ENCODE data around the gene PPP2R2D. TPM values are rescaled to one million over a fixed set of nuclear protein-coding genes. Genes with fewer than 3 reads are reported as not detected.

The PPP2R2D gene
- total RNA-seq, 1 experiment from 2014 or later, result 41.0 TPM

DNA sequence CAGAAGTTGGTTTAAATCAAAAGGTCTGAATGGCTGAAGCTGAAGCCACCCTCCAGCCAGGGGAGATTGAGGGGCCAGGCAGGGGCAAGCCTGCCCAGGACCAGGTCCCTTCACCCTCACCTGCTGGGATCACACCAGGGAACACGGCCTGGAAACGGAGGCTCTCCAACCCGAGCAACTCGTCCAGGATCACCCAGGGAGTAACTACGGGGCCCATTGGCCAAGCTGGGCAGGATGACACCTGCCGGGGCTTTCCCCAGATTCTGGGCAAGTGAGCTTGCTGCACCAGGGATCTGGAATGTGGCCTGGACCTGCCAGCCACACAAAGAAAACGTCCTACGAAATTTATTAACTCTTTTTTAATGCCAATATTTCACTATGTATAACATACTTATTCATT, 30.4 kb upstream of the PPP2R2D start:
- no TSS peak for BruUV-seq (replicated peaks)
- no peak for DNase-seq (ENCODE audit: low read depth, low spot score)
- Histone ChIP-seq H3K9me3 (ENCODE audit: control insufficient read depth, insufficient read depth, low read depth, low read length) (no peaks in the 10 kb centered on the region), H3K27me3 (ENCODE audit: control insufficient read depth, insufficient read depth, low read length) (peaks cover 9% of the 10 kb centered on the region), H3K4me3 (ENCODE audit: low read depth in 2 of 2, low read length in 2 of 2) (no peak overlapping the region), H3K36me3 (ENCODE audit: control insufficient read depth, insufficient read depth, low read length) (no peaks in the 10 kb centered on the region), H3K27ac (ENCODE audit: low read length) (no peak overlapping the region), H3K4me1 (ENCODE audit: control insufficient read depth, insufficient read depth, low read length) (peaks cover 8% of the 10 kb centered on the region)
- CTCF ChIA-PET, result no interaction called here
- no peak for TF ChIP-seq TCF7L2 (IDR thresholded peaks at IDR 0.05; ENCODE audit: low read depth, low read length)
- no peak for TF ChIP-seq SIN3A (IDR thresholded peaks at IDR 0.05; ENCODE audit: borderline replicate concordance, insufficient read depth, low read depth, low read length)
- TF ChIP-seq, protein P1, sequence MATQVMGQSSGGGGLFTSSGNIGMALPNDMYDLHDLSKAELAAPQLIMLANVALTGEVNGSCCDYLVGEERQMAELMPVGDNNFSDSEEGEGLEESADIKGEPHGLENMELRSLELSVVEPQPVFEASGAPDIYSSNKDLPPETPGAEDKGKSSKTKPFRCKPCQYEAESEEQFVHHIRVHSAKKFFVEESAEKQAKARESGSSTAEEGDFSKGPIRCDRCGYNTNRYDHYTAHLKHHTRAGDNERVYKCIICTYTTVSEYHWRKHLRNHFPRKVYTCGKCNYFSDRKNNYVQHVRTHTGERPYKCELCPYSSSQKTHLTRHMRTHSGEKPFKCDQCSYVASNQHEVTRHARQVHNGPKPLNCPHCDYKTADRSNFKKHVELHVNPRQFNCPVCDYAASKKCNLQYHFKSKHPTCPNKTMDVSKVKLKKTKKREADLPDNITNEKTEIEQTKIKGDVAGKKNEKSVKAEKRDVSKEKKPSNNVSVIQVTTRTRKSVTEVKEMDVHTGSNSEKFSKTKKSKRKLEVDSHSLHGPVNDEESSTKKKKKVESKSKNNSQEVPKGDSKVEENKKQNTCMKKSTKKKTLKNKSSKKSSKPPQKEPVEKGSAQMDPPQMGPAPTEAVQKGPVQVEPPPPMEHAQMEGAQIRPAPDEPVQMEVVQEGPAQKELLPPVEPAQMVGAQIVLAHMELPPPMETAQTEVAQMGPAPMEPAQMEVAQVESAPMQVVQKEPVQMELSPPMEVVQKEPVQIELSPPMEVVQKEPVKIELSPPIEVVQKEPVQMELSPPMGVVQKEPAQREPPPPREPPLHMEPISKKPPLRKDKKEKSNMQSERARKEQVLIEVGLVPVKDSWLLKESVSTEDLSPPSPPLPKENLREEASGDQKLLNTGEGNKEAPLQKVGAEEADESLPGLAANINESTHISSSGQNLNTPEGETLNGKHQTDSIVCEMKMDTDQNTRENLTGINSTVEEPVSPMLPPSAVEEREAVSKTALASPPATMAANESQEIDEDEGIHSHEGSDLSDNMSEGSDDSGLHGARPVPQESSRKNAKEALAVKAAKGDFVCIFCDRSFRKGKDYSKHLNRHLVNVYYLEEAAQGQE (IDR thresholded peaks at IDR 0.05; ENCODE audit: insufficient read depth in 1 of 2, low read depth in 2 of 2, low read length in 1 of 2), result no peak
- TF ChIP-seq, protein P2, sequence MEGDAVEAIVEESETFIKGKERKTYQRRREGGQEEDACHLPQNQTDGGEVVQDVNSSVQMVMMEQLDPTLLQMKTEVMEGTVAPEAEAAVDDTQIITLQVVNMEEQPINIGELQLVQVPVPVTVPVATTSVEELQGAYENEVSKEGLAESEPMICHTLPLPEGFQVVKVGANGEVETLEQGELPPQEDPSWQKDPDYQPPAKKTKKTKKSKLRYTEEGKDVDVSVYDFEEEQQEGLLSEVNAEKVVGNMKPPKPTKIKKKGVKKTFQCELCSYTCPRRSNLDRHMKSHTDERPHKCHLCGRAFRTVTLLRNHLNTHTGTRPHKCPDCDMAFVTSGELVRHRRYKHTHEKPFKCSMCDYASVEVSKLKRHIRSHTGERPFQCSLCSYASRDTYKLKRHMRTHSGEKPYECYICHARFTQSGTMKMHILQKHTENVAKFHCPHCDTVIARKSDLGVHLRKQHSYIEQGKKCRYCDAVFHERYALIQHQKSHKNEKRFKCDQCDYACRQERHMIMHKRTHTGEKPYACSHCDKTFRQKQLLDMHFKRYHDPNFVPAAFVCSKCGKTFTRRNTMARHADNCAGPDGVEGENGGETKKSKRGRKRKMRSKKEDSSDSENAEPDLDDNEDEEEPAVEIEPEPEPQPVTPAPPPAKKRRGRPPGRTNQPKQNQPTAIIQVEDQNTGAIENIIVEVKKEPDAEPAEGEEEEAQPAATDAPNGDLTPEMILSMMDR (IDR thresholded peaks at IDR 0.05), result no peak
- no peak for TF ChIP-seq POLR2AphosphoS5 (IDR thresholded peaks at IDR 0.05; ENCODE audit: low read depth, low read length)
- POLR2A ChIA-PET, result no interaction called here
- in situ Hi-C loops (cut with HindIII; ENCODE audit: low pct_unique_long_range_greater_than_20kb, low sequenced_read_pairs), result no loop called here
- ATAC-seq, result no peak
- intact Hi-C loops (cut with micrococcal nuclease; ENCODE audit: unreplicated experiment), result loop anchor here (10.0 kb wide), 1 partner anchor 1676 kb away; no protein-coding TSS in a partner anchor

DNA sequence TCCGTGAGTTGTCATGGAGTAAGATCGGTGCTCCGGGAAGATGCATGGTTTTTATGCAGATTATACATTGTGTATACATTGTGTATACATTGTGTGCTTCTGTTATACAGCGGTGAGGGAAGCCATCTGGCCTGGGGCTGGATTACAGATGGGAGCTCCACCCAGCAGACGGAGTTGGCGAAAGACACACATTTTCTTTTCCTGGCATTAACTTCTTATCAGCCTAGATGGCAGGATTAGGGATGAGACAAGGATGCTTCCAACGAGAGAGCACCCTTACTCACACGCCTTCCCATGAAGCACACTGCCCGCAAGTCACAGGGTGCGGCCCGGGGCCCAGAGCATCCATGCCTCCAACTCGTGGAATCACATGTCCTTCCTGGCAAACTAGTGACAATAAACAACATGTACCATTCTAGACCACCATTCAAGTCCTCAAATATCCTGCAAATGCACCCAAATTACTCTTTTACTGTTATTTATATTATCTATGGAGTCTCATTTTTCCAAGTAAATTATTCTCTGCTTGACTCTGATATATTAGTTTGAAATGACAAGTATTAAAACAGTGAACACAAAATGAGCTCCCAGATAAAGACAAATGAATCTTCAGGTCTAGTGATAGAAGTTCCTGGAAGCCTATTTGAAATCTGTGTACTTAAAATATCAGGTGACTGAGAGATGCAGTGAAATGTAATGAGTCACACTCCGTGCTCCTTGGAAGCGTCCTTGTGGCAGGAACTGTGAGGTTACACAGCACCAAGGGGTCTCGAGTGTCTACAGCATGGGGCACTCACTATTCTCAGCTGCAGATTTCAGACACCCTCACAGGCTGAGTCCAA, 29.8 kb upstream of the PPP2R2D start:
- in situ Hi-C loops (cut with HindIII; ENCODE audit: low pct_unique_long_range_greater_than_20kb, low sequenced_read_pairs) (no loop called here), intact Hi-C loops (cut with micrococcal nuclease; ENCODE audit: unreplicated experiment) (loop anchor here (10.0 kb wide), 1 partner anchor 1676 kb away; no protein-coding TSS in a partner anchor)
- CTCF ChIA-PET, result interaction anchor here (0.9 kb wide), 1 partner anchor 64 kb away, joined by 4 read pairs; no protein-coding TSS in a partner anchor
- Histone ChIP-seq H3K4me1 (ENCODE audit: control insufficient read depth, insufficient read depth, low read length) (peaks cover 8% of the 10 kb centered on the region), H3K9me3 (ENCODE audit: control insufficient read depth, insufficient read depth, low read depth, low read length) (no peaks in the 10 kb centered on the region), H3K27me3 (ENCODE audit: control insufficient read depth, insufficient read depth, low read length) (peaks cover 8% of the 10 kb centered on the region), H3K4me3 (ENCODE audit: low read depth in 2 of 2, low read length in 2 of 2) (no peak overlapping the region), H3K27ac (ENCODE audit: low read length) (no peak overlapping the region), H3K36me3 (ENCODE audit: control insufficient read depth, insufficient read depth, low read length) (no peaks in the 10 kb centered on the region)
- ATAC-seq, result peak; percentile 13; the same call in 1 of the 2 replicates
- DNase-seq (ENCODE audit: low read depth, low spot score), result no peak
- POLR2A ChIA-PET, result no interaction called here
- TF ChIP-seq, protein P1 (IDR thresholded peaks at IDR 0.05; ENCODE audit: insufficient read depth in 1 of 2, low read depth in 2 of 2, low read length in 1 of 2), result no peak
- TF ChIP-seq SIN3A (IDR thresholded peaks at IDR 0.05; ENCODE audit: borderline replicate concordance, insufficient read depth, low read depth, low read length) (no peak), TCF7L2 (IDR thresholded peaks at IDR 0.05; ENCODE audit: low read depth, low read length) (no peak), POLR2AphosphoS5 (IDR thresholded peaks at IDR 0.05; ENCODE audit: low read depth, low read length) (no peak)
- TF ChIP-seq, protein P2 (IDR thresholded peaks at IDR 0.05), result no peak
- BruUV-seq (replicated peaks), result no TSS peak
